ENCODE measurements around the gene PAK1. TPM values are rescaled to one million over a fixed set of nuclear protein-coding genes. Genes with fewer than 3 reads are reported as not detected.

PAK1 gene
- total and polyA plus RNA-seq, 10 of the 15 experiments (the other 5 are each of a cell fraction or from before 2014, with no cell fraction given), result 43.8 to 321 (median 110) TPM

DNA sequence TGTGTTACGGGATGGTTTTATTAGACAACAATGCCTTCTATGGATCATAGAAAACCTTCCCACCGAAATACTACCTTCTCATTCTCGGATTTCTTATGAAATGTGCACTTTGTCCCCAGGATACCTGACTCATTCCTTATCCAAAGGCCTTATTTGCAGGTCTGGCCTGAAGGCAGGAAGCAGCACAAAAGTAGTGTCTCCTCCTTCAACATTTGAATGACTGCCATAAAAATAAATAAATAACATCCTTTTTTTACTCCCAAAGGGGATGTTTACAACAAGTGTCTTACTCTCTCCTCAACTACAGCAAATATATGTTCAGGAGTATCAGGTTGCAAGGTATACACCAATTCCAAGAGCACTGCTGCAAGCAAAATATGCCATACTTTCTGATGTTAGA, 41.6 kb upstream of the PAK1 start (continued):
- TF ChIP-seq, protein P1, sequence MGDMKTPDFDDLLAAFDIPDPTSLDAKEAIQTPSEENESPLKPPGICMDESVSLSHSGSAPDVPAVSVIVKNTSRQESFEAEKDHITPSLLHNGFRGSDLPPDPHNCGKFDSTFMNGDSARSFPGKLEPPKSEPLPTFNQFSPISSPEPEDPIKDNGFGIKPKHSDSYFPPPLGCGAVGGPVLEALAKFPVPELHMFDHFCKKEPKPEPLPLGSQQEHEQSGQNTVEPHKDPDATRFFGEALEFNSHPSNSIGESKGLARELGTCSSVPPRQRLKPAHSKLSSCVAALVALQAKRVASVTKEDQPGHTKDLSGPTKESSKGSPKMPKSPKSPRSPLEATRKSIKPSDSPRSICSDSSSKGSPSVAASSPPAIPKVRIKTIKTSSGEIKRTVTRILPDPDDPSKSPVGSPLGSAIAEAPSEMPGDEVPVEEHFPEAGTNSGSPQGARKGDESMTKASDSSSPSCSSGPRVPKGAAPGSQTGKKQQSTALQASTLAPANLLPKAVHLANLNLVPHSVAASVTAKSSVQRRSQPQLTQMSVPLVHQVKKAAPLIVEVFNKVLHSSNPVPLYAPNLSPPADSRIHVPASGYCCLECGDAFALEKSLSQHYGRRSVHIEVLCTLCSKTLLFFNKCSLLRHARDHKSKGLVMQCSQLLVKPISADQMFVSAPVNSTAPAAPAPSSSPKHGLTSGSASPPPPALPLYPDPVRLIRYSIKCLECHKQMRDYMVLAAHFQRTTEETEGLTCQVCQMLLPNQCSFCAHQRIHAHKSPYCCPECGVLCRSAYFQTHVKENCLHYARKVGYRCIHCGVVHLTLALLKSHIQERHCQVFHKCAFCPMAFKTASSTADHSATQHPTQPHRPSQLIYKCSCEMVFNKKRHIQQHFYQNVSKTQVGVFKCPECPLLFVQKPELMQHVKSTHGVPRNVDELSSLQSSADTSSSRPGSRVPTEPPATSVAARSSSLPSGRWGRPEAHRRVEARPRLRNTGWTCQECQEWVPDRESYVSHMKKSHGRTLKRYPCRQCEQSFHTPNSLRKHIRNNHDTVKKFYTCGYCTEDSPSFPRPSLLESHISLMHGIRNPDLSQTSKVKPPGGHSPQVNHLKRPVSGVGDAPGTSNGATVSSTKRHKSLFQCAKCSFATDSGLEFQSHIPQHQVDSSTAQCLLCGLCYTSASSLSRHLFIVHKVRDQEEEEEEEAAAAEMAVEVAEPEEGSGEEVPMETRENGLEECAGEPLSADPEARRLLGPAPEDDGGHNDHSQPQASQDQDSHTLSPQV (IDR thresholded peaks at IDR 0.05), result no peak

DNA sequence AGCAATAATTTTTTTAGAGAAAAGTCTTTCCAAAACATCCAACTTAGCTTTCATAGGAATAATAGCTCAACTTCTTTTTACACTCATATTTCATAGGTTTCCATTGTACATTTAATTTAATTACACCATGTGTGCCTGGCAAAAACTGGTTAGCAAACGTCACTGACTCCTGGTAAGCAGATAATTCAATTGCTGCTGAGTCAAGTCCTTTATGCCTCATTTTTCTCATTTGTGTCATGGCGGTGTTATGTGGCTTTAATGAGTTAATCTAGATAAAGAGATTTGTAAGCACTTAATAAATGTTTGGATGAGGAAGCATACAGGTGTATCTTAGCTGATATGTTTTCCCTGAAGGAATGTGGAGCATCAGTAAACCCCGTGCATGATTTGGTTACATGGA, 41.2 kb upstream of the PAK1 start:
- no peak for DNase-seq (ENCODE audit: low read depth, low spot score)
- Histone ChIP-seq H3K4me2 (ENCODE audit: control insufficient read depth, insufficient read depth) (no peak overlapping the region), H3K27ac (ENCODE audit: control insufficient read depth, insufficient read depth) (no peak overlapping the region), H3K79me2 (ENCODE audit: control insufficient read depth, insufficient read depth, low read length) (no peaks in the 10 kb centered on the region), H4K20me1 (ENCODE audit: control insufficient read depth, insufficient read depth) (no peaks in the 10 kb centered on the region), H3K9me3 (replicated peaks; ENCODE audit: control insufficient read depth, insufficient read depth, low read length) (no peaks in the 10 kb centered on the region), H3K36me3 (ENCODE audit: control insufficient read depth in 2 of 2, insufficient read depth in 2 of 2, low read length in 1 of 2) (no peaks in the 10 kb centered on the region), H3K4me3 (no peak overlapping the region), H2AFZ (ENCODE audit: control insufficient read depth, low read depth, low read length) (no peak overlapping the region), H3K4me1 (ENCODE audit: control insufficient read depth, insufficient read depth, low read length) (no peaks in the 10 kb centered on the region), H3K9ac (ENCODE audit: control insufficient read depth, insufficient read depth, low read length) (no peak overlapping the region), H3K27me3 (replicated peaks in 1 of 2; ENCODE audit: control insufficient read depth in 2 of 2, insufficient read depth in 2 of 2, low read length in 1 of 2) (no peaks in the 10 kb centered on the region)
- ChIA-PET CTCF (no interaction called here), POLR2A (no interaction called here), SMC1A (ENCODE audit: uncharacterized antibody, unreplicated experiment) (interaction anchor here (0.5 to 1.4 kb wide), 2 partner anchors 21 to 33 kb away, joined by 3 read pairs; no protein-coding TSS in a partner anchor), RAD21 (ENCODE audit: unreplicated experiment) (no interaction called here)
- 32% methylated on average over 3 of the region's 3 CpGs for WGBS (ENCODE audit: insufficient coverage, insufficient replicate concordance, low lambda C conversion rate, missing lambda C conversion rate)
- no TSS peak for BruUV-seq (replicated peaks)
- TF ChIP-seq RCOR1 (conservative IDR thresholded peaks at IDR 0.05; ENCODE audit: low read depth, low read length), result no peak
- ATAC-seq, result no peak
- in situ Hi-C loops (cut with MboI) (no loop called here), intact Hi-C loops (cut with micrococcal nuclease; ENCODE audit: unreplicated experiment) (no loop called here)
- FAIRE-seq, result peak; percentile 27

All from GM12878 (cell line).